NCI-H2107 (cell line): ENCODE measurements around the gene LHPP.
"Not testable (repeated sequence)": the region's sequence is repeated elsewhere in the genome, so short reads cannot be mapped to it uniquely, and the experiment has no call there.

Source experiments
- DNase-seq: peaks from one replicate; lab custom pipeline; 2025; lab: John Stamatoyannopoulos, UW

The LHPP gene, protein sequence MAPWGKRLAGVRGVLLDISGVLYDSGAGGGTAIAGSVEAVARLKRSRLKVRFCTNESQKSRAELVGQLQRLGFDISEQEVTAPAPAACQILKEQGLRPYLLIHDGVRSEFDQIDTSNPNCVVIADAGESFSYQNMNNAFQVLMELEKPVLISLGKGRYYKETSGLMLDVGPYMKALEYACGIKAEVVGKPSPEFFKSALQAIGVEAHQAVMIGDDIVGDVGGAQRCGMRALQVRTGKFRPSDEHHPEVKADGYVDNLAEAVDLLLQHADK

DNA sequence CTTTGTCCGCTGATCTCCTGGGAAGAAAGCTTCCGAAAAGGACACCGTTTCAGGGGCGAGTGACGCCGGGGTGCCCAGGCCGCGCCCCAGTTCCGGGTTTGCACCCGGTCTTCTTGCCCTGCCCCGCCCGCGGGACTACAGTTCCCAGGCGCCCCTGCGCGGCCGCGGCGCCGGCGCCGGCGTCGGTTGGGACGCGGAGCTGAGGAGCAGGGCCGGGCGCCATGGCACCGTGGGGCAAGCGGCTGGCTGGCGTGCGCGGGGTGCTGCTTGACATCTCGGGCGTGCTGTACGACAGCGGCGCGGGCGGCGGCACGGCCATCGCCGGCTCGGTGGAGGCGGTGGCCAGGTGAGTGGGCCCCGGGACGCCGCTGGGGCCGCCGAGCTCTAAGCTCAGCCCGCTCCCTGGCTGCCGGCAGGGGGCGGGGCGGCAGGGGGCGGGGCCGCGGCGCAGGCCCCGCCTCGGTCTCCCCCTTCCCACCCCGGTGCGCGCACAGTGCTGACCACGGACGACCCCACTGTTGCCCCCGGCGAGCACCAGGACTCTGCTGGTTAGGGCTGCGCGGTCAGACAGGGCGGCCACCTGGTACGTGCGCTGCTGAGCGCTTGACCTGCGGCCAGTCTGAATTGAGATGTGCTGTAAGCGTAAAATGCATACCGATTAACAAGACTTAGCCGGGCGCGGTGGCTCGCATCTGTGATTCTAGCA lies at the start of gene LHPP:
Gene LHPP, plus strand, starts transcription at position 182 of the 706 bp plus-strand sequence. Its CDS starts 40 bp downstream, at position 222.
- DNase-seq: peak; percentile 19

GRCh38 chr10:124414076-124414475 lies 47.5 kb upstream of the LHPP start:
- no peak for DNase-seq

DNA sequence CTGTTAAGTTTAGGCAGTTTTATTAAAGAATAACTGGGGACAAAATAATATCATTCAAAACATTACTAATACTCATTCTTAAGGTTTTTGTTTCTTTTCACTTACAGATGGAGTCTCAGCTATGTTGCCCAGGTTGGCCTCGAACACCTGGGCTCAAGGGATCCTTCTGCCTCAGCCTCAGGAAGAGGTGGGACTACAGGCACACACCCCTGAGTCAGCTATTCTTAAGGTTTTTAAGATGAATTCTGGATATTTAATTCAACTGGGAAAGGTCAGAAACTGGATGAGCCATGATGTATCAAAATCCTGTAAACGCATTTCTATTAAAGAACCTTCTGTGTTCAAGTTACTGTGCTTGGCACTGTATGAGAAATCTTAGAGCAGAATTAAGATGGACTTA lies 46.4 kb upstream of the LHPP start:
- no peak for DNase-seq

DNA sequence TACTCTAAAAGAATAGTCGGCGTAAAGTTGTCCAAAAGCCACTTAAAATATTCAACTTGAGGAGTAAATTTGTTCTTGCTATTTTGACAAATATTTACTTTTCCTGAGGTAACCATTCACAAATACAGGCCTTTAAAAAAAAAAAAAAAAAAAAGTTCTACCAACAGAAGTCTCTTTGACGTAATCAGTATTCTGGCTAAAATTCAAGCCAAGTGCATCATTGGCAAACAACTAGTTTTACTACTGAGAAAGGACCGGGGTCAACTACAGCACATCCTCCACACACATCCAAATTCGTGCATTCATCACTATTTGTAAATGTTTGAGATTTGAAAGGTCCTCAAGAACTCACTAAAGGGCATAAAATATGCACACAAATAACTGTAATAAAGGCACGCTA lies 44.9 kb upstream of the LHPP start:
- no peak for DNase-seq

DNA sequence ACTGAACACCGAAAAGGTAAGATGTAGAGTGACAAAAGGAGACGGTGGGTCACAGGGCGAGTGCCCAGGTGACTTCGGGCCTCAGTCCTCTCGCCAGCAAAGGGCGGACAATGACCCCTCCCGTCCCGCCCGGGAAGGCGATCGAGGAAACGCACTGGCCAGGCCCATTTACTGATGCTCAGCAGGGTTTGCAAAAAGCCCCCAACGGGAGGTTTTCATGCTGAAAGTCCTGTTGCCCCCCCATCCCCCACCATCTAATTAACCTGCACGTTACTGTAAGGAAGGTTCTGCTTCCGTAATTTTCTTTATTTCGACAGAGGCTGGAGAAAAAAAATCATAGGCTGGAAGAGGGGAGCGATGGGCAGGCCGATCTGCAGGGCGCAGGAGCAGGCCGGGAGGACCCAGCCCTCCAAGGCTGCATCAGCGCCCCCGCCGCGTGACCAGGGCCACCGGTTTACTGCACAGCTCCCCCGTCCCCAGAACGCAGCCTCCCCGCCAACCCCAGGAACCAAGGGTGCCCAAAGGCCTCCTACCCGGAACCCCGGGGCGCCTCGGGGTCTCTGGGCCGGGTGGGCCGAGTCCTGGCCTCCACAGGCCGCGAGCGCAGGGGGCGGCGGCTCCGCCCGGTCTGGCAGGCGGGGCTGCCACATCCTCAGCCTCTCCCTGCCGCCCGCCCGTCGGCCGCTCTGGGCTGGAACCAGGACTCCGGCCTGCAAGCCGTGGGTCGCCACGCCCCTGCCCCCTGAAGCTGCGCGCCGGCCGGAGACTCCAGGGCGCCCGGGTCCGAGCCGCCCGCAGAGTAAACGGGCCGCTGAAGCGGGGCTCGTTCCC lies 43.5 kb upstream of the LHPP start:
- no peak for DNase-seq

GRCh38 chr10:124418726-124419501 lies 42.7 kb upstream of the LHPP start, which contains the start of gene OAT:
OAT (minus strand) TSS chr10:124418923; CDS start chr10:124412171, 6,752 bp downstream.
- DNase-seq: peak; percentile 81

DNA sequence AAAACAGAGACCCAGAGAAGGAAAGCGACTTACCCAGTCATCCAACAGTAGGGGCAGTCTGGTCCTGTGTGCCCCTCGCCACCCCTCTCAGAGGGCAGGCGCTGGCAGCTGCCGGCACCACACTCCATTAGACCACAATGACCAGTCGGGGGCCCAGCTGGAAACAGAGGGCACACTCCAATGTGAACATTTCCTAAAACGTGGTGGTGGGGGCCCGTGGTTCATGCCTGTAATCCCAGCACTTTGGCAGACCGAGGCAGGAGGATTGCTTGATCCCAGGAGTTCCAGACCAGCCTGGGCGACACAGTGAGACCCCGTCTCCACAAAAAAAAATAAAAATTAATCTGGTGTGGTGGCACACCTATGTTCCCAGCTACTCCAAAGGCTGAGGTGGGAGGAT lies 42.0 kb upstream of the LHPP start:
- no peak for DNase-seq

GRCh38 chr10:124420254-124420653 lies 41.4 kb upstream of the LHPP start:
- DNase-seq: no peak

- no peak for DNase-seq
Measured at GRCh38 chr10:124422742-124423141, 38.9 kb upstream of the LHPP start.

GRCh38 chr10:124423813-124424212 lies 37.8 kb upstream of the LHPP start:
- no peak for DNase-seq

DNA sequence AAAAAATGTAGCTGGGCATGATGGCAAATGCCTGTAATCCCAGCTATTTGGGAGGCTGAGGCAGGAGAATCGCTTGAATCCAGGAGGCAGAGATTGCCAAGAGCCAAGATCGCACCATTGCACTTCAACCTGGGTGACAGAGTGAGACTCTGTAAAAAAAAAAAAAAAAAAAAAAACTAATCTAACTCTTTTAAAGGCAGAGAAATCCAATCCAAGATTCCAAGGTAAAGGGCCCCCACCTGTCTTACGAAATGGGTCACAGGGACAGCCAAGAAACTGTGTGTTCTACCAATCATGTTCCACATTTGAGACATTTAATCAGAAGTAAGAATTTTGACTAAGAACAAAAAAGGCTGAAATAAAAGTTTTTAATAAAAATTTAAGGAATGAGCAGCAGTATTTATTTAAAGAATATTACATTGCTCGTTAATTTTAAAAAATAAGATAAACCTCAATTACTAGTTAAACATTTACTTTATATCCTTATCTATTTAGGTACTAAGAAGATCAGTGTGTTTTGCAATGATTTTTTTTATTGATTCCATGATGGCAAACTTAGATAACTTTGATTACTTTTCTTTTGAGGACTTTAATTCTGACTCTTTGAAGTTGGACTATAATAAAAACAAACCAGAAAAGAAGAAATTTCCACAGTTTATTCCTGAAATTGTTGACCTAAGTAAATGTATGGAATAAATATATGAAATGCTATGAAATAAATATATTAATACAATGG lies 36.2 kb upstream of the LHPP start:
- DNase-seq: no peak

DNA sequence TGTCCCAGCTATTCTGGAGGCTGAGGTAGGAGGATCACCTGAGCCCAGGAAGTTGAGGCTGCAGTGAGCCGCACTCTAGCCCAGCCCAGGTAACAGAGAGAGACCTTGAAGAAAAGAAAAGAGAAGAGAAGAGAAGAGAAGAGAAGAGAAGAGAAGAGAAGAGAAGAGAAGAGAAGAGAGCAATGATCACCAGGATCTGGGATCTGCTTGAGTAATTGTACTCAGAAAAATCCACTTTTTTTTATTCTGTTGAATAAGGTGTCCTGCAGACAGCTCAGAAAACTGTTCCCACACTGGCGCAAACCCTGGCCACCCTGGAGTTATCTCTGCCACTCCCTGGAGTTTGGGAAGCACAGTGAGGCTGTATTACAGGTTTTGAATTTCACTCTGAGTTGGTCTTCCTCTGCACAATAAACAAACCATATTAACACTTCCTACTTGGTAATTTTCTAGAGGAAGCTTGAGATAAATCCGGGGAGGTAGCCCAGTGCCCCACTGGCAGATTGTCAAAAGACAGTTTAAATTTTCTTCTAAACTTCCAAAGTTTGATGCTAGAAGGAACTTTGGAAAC lies 33.3 kb upstream of the LHPP start:
- DNase-seq: no peak

GRCh38 chr10:124429576-124429975 lies 32.0 kb upstream of the LHPP start:
- DNase-seq: no peak

GRCh38 chr10:124430077-124430476 lies 31.5 kb upstream of the LHPP start:
- DNase-seq: no peak

GRCh38 chr10:124433461-124433860 lies 28.2 kb upstream of the LHPP start:
- DNase-seq: no peak

DNA sequence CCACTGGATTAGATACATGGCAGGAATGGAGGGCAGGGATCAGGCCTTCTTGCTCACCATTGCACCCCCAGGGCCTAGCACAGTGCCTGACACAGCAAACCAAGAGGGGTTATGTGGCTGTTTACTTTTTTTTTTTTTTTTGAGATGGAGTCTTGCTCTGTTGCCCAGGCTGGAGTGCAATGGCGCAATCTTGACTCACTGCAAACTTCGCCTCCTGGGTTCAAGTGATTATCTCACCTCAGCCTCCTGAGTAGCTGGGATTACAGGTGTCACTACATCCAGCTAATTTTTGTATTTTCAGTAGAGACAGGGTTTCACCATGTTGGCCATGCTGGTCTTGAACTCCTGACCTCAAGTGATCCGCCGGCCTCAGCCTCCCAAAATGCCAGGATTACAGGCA lies 25.9 kb upstream of the LHPP start:
- DNase-seq: not testable (repeated sequence)

DNA sequence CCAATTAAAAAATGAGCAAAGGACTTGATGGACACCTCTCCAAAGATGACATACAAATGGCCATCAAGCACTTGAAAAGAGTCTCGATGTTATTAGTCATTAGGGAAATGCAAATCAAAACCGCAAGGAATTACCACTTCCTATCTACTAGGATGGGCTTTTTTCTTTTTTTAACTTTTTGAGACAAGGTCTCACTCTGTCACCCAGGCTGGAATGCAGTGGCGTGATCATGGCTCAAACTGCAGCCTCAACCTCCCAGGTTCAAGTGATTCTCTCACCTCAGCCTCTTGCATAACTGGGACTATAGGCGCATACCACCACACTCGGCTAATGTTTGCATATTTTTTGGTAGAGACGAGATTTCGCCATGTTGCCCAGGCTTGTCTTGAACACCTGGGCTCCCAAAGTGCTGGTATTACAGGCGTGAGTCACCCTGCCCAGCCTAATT lies 25.4 kb upstream of the LHPP start:
- no peak for DNase-seq

GRCh38 chr10:124441694-124442093 lies 19.9 kb upstream of the LHPP start:
- DNase-seq: not testable (repeated sequence)

- no peak for DNase-seq
Measured at GRCh38 chr10:124446830-124447750, 14.5 kb upstream of the LHPP start.
